ENCODE results near the gene RASGRF1. TPM values are rescaled to one million over a fixed set of nuclear protein-coding genes. Genes with fewer than 3 reads are reported as not detected.

Gene RASGRF1
- total RNA-seq, 2 experiments from 2014 or later, result 3.0 to 4.5 TPM

DNA sequence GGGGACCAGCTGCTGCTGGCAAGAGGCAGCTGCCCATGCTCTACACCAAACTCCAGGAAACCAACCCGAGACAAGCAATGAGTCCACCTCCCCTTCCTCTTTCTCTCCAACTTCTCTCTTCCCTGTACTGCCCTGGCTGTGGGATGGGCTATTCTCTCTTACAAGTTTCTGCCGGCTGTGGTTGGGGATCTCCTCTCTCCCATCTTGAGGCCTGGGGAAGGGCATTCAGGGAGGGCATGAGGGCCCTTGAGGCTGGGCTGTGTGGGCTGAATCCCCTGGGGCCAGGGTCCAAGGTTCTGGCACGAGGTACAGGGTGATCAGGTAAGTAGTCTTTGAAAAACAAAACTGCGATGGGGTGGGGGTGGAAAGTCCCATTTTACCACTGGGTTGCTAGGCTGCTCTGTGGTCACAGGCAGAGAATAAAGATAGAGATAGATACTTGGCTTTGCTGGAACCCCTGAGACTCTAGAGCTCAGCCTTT, 113.4 kb downstream of the RASGRF1 start:
- ChIA-PET CTCF (ENCODE audit: unreplicated experiment) (no interaction called here), POLR2A (interaction anchor here (0.5 kb wide), 1 partner anchor 429 kb away, joined by 3 read pairs; no protein-coding TSS in a partner anchor)
- Histone ChIP-seq H3K9me2 (ENCODE audit: insufficient read depth, low read length) (no peaks in the 10 kb centered on the region), H3K4me3 (ENCODE audit: low read depth, low read length, poor library complexity, severe bottlenecking) (no peak overlapping the region), H3K4me2 (ENCODE audit: low read length) (no peak overlapping the region), H4K20me1 (ENCODE audit: insufficient read depth, low read length) (no peaks in the 10 kb centered on the region), H3K4me1 (ENCODE audit: insufficient read depth, low read length, poor library complexity, severe bottlenecking) (peaks cover 15% of the 10 kb centered on the region), H3K27ac (ENCODE audit: low read depth, low read length, poor library complexity, severe bottlenecking) (no peak overlapping the region), H3K79me2 (ENCODE audit: insufficient read depth, low read depth, low read length) (no peaks in the 10 kb centered on the region), H3K36me3 (ENCODE audit: insufficient read depth, low read length) (no peaks in the 10 kb centered on the region), H3K9me3 (ENCODE audit: low read length) (no peaks in the 10 kb centered on the region), H2AFZ (ENCODE audit: low read length) (no peak overlapping the region)
- no TSS peak for BruUV-seq (replicated peaks)
- no peak for DNase-seq (ENCODE audit: low spot score)
- TF ChIP-seq, protein P1, sequence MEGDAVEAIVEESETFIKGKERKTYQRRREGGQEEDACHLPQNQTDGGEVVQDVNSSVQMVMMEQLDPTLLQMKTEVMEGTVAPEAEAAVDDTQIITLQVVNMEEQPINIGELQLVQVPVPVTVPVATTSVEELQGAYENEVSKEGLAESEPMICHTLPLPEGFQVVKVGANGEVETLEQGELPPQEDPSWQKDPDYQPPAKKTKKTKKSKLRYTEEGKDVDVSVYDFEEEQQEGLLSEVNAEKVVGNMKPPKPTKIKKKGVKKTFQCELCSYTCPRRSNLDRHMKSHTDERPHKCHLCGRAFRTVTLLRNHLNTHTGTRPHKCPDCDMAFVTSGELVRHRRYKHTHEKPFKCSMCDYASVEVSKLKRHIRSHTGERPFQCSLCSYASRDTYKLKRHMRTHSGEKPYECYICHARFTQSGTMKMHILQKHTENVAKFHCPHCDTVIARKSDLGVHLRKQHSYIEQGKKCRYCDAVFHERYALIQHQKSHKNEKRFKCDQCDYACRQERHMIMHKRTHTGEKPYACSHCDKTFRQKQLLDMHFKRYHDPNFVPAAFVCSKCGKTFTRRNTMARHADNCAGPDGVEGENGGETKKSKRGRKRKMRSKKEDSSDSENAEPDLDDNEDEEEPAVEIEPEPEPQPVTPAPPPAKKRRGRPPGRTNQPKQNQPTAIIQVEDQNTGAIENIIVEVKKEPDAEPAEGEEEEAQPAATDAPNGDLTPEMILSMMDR (conservative IDR thresholded peaks at IDR 0.05; ENCODE audit: low read length), result no peak
- no peak for TF ChIP-seq EZH2phosphoT487 (IDR thresholded peaks at IDR 0.05; ENCODE audit: borderline replicate concordance, low read depth, low read length)
- intact Hi-C loops (cut with micrococcal nuclease; ENCODE audit: unreplicated experiment), result no loop called here

DNA sequence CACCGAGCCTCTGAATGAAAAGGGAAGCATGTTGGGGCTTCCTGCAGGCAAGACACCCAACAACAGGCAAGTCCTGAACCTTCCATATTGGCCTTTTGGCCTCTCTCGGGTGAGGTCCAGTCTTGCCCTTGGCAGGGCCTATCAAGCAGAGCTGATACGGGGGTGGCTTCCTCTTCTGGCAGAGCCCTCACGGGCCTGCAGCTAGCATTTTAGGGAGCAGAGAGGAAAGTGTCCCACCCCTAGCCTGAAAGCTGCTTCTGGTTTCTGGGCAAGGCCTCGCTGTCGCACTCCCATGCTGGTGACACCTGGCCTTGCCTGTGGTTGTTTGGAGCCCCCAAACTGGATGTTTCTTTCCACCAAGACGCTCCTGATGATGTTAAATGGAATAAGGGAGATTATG, 113.9 kb downstream of the RASGRF1 start:
- DNase-seq (ENCODE audit: low spot score), result no peak
- Histone ChIP-seq H3K4me1 (ENCODE audit: insufficient read depth, low read length, poor library complexity, severe bottlenecking) (peaks cover 15% of the 10 kb centered on the region), H2AFZ (ENCODE audit: low read length) (no peak overlapping the region), H4K20me1 (ENCODE audit: insufficient read depth, low read length) (no peaks in the 10 kb centered on the region), H3K27ac (ENCODE audit: low read depth, low read length, poor library complexity, severe bottlenecking) (no peak overlapping the region), H3K4me2 (ENCODE audit: low read length) (no peak overlapping the region), H3K9me2 (ENCODE audit: insufficient read depth, low read length) (no peaks in the 10 kb centered on the region), H3K9me3 (ENCODE audit: low read length) (no peaks in the 10 kb centered on the region), H3K36me3 (ENCODE audit: insufficient read depth, low read length) (no peaks in the 10 kb centered on the region), H3K79me2 (ENCODE audit: insufficient read depth, low read depth, low read length) (no peaks in the 10 kb centered on the region), H3K4me3 (ENCODE audit: low read depth, low read length, poor library complexity, severe bottlenecking) (no peak overlapping the region)
- ChIA-PET CTCF (ENCODE audit: unreplicated experiment) (no interaction called here), POLR2A (no interaction called here)
- no peak for TF ChIP-seq EZH2phosphoT487 (IDR thresholded peaks at IDR 0.05; ENCODE audit: borderline replicate concordance, low read depth, low read length)
- TF ChIP-seq, protein P1 (conservative IDR thresholded peaks at IDR 0.05; ENCODE audit: low read length), result no peak
- intact Hi-C loops (cut with micrococcal nuclease; ENCODE audit: unreplicated experiment), result no loop called here
- BruUV-seq (replicated peaks), result no TSS peak

DNA sequence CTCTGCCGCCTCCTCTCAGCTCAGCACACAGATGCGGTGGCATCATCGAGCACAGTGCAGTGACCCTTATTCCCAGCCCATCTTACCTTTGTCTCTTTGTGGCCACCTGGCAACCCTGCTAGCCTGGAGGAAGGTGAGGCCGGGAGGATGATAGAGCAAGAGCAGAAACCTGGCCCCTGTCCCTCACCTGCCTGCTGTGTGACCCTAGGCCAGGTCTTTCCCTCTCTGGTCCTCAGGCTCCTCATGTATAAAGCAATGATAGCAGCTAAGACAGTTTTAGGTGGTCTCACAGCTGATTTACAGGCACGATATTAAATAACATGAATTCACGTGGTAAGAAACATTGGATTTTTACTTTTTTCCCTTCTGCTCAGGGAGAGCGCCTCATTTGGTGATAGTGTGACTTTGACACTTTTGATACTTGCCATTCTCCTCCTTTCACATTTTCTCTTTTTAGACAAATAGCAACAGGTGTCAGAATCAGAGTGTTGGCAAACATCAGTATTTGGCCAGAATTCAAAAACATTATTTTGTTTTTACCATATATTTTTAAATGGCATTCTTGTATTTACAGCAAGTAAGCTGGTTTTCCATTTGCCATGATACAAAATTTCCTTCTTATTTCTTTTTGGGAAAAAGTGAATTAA, 116.2 kb downstream of the RASGRF1 start:
- POLR2A ChIA-PET, result interaction anchor here (1.0 kb wide), 1 partner anchor 33 kb away, joined by 5 read pairs; no protein-coding TSS in a partner anchor
- no peak overlapping the region for H3K27ac ChIP-seq (ENCODE audit: low read depth, low read length, poor library complexity, severe bottlenecking)
- no peak for DNase-seq (ENCODE audit: low spot score)
- H3K79me2 ChIP-seq (ENCODE audit: insufficient read depth, low read depth, low read length), result no peaks in the 10 kb centered on the region
- H3K4me2 ChIP-seq (ENCODE audit: low read length), result no peak overlapping the region
- intact Hi-C loops (cut with micrococcal nuclease; ENCODE audit: unreplicated experiment), result no loop called here
- CTCF ChIA-PET (ENCODE audit: unreplicated experiment), result no interaction called here
- BruUV-seq (replicated peaks), result no TSS peak
- H3K9me3 ChIP-seq (ENCODE audit: low read length), result no peaks in the 10 kb centered on the region
- no peaks in the 10 kb centered on the region for H4K20me1 ChIP-seq (ENCODE audit: insufficient read depth, low read length)
- H2AFZ ChIP-seq (ENCODE audit: low read length), result no peak overlapping the region
- no peak for TF ChIP-seq EZH2phosphoT487 (IDR thresholded peaks at IDR 0.05; ENCODE audit: borderline replicate concordance, low read depth, low read length)
- TF ChIP-seq, protein P1 (conservative IDR thresholded peaks at IDR 0.05; ENCODE audit: low read length), result no peak
- H3K9me2 ChIP-seq (ENCODE audit: insufficient read depth, low read length), result no peaks in the 10 kb centered on the region
- no peak overlapping the region for H3K4me3 ChIP-seq (ENCODE audit: low read depth, low read length, poor library complexity, severe bottlenecking)
- no peaks in the 10 kb centered on the region for H3K36me3 ChIP-seq (ENCODE audit: insufficient read depth, low read length)
- H3K4me1 ChIP-seq (ENCODE audit: insufficient read depth, low read length, poor library complexity, severe bottlenecking), result peaks cover 11% of the 10 kb centered on the region

Data from OCI-LY7 (cell line).